T-helper 9 cell (primary cell): ENCODE data around the gene ZSCAN2.
A peak's percentile ranks its signal among the peaks of the same experiment; 100 is the strongest.
"Not testable (repeated sequence)": the region's sequence is repeated elsewhere in the genome, so short reads cannot be mapped to it uniquely, and the experiment has no call there.

Experiments
- DNase-seq: peaks from one replicate; pipeline ENCODE4 v3.0.0-alpha.2; 2020

The ZSCAN2 gene

DNA sequence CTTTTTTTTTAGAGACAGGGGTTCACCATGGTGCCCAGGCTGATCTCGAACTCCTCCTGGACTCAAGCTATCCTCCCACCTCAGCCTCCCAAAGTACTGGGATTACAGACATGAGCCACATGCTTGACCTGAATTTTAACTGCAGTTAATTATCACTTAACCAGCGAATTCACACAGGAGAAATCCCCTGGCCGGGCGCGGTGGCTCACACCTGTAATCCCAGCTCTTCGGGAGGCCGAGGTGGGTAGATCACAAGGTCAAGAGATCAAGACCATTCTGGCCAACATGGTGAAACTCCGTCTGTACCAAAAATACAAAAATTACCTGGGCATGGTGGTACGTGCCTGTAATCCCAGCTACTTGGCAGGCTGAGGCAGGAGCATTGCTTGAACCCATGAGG is 41.1 kb downstream of the ZSCAN2 start:
- not testable (repeated sequence) for DNase-seq

DNA sequence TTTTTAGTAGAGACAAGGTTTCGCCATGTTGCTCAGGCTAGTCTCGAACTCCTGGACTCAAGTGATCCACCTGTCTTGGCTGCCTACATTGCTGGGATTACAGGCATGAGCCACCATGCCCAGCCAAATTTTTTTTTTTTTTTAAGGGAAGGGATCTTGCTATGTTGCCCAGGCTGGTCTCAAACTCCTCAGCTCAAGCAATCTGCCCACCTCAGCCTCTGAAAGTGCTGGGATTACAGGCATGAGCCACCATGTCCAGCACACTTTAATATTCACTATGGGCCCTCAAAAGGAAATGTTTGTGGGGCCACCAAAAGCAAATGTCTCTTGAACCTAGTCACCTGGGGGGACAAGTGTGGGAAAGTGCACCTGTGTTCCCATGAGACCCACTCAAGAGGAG is 41.8 kb downstream of the ZSCAN2 start:
- DNase-seq, result not testable (repeated sequence)

DNA sequence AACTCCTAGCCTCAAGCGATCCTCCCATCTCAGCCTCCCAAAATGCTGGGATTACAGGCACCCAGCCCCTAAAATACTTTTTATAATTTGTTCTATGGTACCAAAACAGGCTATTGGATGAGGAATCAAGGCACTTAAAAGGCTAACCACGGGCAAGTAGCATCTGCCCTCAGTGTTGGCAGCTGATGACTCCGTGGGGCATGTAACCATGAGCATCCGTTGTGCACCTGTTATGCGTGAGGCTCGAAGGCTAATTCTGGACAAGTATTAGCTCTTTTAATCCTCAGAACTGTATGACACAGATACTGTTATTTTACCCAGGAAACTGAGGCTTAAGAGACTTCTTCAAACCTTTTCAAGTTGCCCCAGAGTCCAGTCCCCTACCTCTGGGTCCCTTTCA is 43.0 kb downstream of the ZSCAN2 start:
- DNase-seq, result no peak

DNA sequence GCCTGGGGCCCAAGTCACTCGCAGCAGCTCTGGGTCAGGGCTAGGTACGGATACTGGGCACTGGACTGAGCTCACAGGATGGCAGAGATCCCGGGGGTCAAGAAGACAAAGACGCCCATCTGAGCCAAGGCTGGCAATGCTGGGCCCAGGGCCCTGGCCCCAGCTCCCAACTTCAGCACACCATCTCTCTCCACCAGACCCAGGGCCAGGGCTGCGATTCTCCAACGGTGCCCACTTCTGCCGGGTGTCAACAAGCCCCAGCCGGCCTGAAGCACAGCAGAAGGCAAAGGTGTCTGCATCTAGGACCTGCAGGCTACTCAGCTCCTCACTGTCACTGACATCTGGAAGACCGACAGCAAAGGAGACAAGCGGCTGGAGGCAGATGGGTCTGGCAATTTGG is 44.7 kb downstream of the ZSCAN2 start:
- DNase-seq, result no peak

DNA sequence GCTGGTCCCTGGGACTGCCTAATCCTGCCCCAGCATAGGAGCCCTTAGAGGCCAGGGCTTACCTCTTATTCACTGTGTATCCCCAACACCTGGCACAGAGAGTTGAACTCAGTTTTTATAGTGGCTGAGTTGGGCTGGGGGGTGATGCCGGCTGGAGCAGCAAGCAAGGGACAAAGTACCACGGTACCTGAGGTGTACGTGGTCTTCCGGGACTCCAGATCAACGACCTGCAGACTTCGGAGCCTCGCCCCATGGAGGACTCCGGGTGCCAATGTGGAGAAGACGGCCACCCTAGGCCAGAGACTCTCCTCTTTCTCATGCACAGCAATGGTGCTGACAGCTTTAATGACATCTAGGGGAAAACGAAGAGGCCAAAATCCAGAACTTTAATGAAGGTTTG is 45.2 kb downstream of the ZSCAN2 start:
- DNase-seq, result no peak

DNA sequence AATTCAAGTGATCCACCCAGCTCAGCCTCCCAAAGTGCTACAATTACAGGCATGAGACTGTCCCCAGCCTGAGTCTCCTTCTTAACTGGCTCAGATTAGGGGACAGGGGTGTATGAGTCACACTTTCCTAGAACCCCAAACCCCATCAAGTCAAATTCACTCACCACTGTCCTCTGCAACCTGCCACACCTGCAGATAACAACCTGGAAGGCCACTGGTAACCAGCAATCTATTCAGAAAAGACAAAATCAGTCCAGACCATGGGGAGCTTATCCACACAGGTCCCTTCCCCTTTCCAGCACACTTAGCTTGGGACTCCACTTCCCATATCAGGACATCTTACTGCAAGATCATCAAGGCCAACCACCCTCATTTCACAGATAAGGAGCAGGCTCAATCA is 46.9 kb downstream of the ZSCAN2 start:
- no peak for DNase-seq

DNA sequence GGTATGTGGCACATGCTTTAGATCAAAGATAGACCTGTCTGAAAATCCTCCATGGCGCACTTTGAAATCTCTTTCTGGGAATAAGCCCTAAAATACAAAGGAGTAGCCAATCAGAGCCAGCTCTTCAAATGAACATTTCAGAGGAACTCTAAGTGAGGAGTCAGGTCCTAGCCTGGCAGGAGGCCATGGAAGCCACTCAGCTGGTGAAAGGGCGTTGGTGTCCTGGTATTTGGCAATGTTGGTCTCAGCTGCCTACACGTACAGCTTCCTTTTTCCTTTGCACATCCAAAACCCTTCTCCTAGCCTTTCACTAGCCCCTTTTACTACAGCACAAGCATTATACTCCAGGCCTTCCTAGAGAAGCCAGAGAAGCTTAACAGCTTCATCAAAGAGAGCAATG is 47.7 kb downstream of the ZSCAN2 start:
- DNase-seq, result no peak

DNA sequence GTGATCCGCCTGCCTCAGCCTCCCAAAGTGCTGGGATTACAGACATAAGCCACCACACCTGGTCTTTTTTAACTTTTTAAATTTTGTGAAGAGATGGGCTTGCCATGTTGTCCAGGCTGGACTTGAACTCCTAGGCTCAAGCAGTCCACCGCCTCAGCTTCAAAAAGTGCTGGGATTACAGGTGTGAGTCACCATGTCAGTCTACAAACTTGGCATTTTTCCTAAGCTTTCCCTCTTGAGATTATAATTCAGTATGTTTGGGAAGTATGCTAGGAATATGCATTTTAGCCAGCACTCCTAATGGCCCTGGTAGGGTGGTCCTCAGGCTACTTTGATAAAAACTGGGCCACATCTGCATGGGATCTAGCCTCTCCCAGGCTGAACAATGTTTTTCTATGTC is 48.9 kb downstream of the ZSCAN2 start:
- no peak for DNase-seq

DNA sequence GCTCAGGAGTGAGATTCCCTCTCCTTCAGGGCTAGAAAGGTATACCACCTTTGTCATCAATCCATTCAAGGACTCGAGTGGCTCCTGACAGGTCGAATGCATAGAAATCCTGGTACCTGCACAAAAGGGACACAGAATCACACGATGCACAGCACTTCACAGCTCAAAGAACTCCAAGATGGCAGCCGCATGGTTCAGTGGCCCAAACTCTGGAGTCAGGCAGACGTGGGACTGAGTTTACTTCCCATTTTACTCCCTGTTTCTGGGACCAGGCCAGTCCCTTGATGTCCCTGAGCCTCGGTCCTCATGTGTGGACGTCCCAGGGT is 52.7 kb downstream of the ZSCAN2 start:
- no peak for DNase-seq

DNA sequence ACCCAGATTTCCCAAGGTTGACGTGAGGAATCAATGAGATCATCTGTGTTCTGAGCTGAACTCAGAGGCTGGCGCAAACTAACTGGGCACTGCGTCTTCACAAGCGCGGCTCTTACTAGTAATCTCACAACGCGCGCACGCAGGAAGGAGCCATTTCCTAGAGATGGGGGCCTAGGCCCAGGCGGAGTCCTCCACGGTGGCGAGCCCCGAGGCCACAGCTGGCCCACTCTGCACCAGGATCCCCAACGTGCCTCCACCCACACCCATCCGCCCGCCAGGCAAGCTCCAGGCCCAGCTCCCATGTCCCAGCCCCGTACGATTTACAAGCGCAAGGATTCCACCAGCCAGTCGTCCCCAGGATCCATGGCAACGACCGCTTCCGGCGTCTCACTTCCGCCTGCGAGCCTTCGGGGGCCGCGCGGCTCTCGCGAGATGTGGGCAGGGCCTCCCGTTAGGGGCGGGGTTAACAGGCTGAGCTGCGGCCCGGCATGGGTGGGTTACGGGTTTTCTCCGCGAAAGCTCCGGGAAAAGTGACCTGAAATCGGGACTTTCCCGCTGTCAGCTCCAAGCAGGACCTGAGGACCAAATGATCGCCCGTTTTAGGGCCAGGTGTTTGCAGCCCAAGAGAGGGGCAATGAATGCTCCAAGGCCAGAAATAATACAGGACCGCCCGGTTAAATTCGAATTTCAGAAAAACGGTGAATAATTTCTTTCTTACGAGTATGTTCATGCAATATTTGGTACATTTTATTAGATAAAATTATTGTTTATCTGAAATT is 53.3 kb downstream of the ZSCAN2 start, which contains the start of gene WDR73:
WDR73 (minus strand) TSS at position 374 of the 779 bp plus-strand sequence; CDS start at position 365, 9 bp downstream.
- peak; percentile 99 for DNase-seq

DNA sequence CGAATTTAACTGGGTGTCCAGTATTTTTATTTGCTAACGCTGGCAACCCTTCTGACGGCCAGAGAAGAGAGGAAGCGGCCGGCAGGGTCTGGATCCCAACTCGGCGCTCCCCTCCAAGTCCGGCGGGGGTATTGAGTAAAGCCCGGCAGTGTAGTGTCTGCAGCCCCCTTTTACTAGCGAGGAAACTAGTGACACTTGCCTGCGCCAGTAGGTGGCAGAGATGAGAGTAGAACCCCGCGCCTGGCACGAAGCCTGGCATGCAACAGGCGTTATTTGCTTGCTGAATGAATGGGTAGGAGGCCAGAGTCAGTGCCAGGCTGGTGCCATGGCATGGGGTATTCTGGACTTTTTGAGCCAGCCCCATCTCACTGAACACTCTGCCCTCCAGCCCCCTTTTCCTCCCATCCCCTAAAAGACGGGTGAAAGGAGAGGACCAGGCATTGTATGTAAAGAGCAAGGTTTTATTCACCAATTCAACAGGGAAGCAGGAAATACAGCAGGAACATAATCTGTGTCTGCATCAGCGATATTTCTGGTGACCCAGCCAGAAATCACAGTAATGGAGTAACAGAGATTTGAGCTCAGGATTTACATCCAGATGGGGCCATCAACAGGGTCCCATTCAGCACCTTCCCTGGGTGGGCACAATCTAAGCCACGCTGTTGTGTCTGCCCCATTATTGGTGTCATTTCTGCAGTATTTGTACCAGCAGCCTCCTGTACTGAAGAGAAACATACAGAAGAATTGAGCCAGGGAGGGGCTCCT is 54.1 kb downstream of the ZSCAN2 start:
- peak; percentile 62 for DNase-seq

DNA sequence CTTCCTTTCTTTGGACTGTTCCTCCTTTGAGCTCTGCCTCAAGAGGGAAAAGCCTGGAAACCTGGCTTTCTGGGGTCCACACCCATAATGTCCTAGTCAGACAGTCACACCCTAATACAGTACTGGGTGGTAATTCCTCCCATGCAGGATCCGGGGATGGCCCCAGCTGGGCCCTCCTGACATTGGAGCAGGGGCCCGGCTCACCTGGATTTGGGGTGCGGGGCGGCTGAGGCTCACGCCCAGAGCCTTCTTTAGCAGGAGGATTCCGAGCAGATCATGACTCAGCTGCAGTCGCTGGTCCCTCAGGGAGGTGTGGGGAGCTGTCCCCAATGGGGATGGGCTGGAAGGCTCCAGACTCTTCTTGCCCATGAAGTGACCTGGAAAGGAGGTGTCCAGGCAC is 56.2 kb downstream of the ZSCAN2 start:
- DNase-seq, result no peak

DNA sequence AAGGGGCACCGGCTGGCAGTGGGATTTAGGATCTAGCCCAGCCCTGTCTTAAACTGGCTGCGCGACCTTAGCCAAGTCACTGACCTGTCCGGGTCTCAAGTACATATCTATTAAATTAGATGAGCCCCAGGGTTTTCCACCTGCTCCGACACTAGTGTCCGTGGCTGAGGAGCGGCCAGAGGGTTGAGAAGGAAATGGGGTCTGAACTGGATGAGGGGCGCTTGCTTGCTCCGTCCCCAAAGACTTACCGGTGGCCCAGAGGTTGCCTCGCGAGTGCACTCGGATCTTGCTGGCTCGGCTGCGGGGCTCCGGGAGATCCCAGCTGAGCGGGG is 56.9 kb downstream of the ZSCAN2 start:
- DNase-seq, result no peak

DNA sequence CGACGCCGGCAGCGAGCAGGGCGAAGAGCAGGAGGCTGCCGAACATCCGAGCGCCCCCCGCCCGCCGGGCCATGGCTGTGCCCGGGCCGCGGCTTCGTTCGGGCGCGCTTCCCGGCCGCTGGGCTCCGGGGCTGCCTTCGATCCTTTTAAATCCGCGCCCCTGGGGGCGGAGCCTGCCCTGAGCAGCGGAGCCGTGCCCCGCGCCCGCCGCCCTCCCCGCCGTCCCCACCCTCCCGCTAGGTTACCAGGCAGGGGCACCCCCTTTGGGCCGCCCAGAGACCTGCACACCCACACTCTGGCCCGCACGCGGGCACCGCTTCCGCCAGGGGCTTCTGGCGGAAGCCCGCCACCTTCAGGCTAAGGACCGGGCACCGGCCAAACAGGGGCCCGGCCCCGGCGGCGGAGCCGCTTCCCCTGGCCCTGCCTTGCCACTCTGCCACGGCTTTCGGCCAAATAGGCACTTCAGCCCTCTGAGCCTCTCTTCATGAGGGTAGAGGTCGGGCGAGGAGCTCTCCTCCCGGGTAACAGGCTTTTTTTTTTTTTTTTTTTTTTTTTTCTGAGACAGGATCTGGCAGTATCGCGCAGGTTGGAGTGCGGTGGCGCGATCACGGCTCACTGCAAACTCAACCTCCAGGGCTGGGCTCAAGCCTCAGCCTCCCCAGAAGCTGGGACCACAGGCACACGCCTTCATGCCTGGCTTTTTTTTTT is 57.4 kb downstream of the ZSCAN2 start, which contains the start of gene NMB:
NMB (minus strand) TSS at position 120 of the 708 bp plus-strand sequence; CDS start at position 73, 47 bp downstream.
- peak; percentile 81 for DNase-seq

DNA sequence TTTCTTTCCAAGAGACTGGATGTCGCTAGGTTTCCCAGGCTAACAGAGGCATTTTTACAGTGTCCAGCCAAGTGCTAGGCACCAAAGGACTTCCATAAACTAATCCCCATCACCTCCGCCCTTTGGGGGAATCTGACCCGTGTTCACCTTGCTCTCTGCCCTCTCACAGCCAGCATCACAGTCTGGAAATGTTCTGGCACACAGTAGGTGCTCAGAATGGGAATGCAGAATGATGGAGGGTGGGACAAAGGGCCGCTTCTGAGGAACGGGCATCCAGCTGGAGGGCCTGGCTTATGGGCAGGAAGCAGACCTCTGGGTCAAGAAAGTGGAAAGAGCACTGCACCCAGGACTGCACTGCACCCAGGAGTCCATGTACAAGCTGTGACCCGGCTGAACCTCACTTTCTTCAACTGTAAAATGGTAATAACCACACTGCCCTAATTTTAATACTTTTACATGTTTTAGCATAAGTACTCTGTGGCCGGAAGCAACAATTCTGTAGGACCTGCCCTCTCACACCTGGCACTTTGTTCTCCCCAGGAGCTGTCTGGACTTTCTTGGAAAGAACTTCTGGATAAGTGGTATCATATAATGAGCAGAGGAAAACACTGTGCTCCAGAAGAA is 58.1 kb downstream of the ZSCAN2 start:
- DNase-seq, result no peak

DNA sequence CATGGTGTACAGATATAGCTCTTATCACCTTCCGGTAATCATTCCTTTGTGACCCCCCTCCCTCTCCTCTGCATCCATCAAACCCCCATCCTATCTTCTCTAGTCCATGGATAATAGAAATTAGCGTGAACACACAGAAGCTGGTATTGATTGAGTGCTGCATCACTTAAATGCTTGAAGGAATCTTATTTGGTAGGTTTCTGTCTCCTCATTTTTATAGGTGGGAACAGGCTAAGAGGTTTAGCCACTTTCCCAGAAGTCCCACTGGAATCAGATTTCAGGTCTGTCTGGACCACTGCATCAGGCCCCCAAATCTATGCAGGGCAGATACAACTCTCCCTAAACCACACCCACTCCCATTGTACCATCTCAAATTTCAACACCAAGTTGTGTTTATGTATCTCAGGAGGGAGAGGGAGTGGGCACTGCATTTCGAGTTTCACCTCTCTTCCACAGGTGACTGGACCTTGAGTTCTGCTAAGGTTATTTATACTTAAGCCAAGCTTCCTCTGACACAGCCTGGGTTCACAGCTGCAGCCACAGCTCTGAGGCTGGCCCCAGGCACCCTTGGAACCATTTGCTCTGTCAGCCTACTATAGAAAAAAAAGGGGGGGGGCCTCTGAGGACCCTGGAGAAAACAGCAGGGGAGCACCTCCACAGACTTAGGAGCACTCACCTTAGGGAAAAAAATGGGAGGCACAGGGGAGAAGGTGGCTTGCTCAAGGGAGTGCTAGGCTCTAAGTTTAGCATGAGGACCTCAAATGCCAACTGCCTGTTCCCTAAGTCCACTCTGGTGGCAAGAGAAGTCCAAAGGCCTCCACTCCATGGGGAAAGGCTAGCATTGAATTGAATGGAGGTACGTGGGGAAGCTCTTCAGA is 59.3 kb downstream of the ZSCAN2 start:
- DNase-seq, result no peak

DNA sequence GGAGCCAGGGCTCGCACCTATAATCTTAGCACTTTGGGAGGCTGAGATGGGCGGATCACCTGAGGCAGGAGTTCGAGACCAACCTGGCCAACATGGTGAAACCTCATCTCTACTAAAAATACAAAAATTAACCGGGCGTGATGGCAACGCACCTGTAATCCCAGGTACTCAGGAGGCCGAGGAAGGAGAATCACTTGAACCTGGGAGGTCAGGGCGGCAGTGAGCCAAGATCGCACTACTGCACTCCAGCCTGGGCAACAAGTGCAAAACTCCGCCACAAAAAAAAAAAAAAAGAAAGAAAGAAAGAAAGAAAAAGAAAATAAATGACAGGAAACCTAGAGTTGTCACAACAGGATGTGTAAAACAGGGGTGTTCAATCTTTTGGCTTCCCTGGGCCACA is 60.2 kb downstream of the ZSCAN2 start:
- no peak for DNase-seq

DNA sequence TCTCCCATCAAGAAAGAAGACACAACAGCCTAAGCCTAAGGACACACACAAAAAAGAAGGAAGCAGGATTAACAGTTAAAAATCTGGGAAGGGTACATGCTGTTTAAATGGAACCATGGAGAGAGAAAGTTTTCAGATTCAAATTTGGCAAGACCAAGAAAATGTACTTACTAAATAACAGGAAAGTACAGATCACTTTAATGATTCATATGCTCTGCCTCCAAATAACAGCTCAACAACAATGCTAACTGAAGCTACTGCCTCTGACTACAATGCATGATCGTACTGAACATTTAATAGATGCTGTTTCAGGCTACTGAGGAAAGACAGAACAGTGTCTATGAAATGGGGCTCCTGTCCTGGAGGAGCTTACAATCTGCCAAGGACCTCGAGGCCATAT is 65.6 kb downstream of the ZSCAN2 start:
- no peak for DNase-seq

DNA sequence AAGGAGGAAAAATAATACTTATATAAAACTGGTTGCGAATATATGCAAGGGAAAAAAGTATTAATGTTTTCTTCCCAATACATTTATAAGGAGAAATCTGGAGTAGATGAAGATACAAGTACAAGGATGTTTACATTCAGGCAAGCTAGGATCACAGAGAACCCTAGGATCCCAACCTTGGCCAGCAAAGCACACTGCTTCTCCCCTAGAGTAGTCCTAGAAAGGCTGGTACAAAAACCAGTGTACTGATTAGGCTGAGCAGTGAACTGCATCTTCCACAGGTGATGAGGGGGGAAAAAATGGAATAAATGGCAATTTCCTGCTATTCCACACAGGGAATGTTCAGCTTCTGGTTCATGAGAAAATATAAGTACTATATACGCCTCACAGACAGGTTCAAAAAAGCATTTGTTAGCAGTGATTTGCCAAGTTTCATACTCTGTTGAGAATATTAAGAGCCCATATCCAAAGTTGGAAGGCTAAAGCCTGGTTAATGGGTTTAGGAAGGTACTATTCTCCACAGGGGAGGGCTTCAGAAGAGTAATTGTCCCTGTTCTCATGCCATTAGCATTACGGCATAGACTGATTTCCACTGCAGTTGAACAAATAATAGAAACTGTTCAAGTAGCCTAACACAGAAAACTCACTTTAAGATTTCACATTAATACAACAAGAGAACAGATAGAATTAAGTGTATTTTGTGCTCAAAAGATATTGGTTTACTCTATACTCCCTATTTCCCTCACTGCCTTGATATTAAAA is 67.6 kb downstream of the ZSCAN2 start:
- DNase-seq, result no peak

DNA sequence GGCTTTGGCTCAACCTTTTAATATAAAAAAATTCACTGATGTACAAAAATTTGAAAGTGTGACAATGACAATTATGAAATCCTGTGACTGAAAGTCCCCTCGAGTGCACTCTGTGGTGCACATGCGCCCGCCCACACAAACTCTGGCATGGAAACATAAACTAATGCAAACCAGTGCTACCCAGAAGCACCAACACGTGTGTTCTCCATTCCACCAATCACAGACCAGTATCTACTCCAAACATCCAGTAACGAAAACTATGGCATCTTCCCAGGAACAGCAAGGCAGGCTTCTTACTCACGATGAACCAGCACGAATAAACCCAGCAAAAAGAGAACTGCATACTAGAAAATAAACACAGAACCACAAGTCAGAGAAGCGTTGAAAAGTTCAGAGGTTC is 68.9 kb downstream of the ZSCAN2 start:
- DNase-seq, result no peak

DNA sequence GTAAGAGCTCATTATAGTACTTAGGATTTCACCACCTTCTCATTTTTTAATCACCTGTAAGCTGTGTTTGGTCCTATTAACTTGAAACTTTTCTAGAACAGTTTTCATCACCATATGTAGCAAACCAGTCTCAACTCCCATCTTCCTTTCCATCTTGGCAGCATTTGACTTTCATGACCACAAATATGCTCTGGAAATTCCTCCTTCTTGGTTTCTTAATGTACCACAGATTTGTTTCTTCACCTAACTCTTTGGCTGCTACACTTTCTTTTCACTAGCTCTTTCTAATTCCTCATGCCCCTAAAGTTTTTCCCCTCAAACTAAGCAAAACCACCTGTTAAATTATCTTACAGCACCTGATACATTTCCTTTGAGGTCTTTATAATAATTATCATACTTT is 70.4 kb downstream of the ZSCAN2 start:
- no peak for DNase-seq
